GM19099 (cell line): ENCODE results near the gene MRPS17.

ENCODE experiments used
- POLR2A ChIP-seq: IDR thresholded peaks from 3 replicates; pipeline ENCODE4 v1.6.1; 2011; ENCODE audit warnings: low read depth; ENCODE audit not compliant: insufficient read length; ENCODE audit errors: extremely low read depth

Gene MRPS17

GRCh38 chr7:55951637-55952351 lies at the start of gene MRPS17:
MRPS17 (plus strand) TSS chr7:55951877; CDS start chr7:55953196, 1,319 bp downstream.
- peak; percentile 92 for TF ChIP-seq POLR2A

- TF ChIP-seq POLR2A, result no peak
Measured at GRCh38 chr7:55903985-55904759, 47.5 kb upstream of the MRPS17 start.

GRCh38 chr7:55912748-55913158 lies 38.9 kb upstream of the MRPS17 start:
- TF ChIP-seq POLR2A, result no peak

DNA sequence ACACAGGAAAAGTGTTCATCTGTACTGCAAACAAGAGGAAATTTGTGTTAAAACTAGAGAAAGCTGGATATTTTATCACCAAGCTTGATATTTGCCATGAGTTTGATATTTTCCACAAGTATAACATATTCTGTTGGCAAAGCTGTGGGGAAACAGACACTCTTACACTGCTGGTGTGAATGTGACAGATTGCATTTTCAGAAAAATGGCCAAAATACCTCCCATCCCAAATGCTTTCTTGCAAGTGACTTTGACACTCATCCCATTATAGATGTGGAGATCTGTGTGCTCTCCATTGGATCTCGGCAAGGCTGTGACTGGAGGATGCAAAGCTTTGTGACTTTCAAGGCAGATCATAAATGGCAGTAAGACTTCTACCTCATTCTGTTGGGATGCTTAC lies 33.9 kb upstream of the MRPS17 start:
- no peak for TF ChIP-seq POLR2A

- no peak for TF ChIP-seq POLR2A
Measured at GRCh38 chr7:55928006-55928767, 23.5 kb upstream of the MRPS17 start.

- TF ChIP-seq POLR2A, result no peak
Measured at GRCh38 chr7:55931421-55932151, 20.1 kb upstream of the MRPS17 start.

- TF ChIP-seq POLR2A, result no peak
Measured at GRCh38 chr7:55939514-55940123, 12.1 kb upstream of the MRPS17 start.

GRCh38 chr7:55946545-55946944 lies 5.1 kb upstream of the MRPS17 start:
- TF ChIP-seq POLR2A, result no peak

GRCh38 chr7:55953707-55954475 lies 2.2 kb downstream of the MRPS17 start:
- no peak for TF ChIP-seq POLR2A

GRCh38 chr7:55957190-55957589 lies 5.5 kb downstream of the MRPS17 start:
- no peak for TF ChIP-seq POLR2A

DNA sequence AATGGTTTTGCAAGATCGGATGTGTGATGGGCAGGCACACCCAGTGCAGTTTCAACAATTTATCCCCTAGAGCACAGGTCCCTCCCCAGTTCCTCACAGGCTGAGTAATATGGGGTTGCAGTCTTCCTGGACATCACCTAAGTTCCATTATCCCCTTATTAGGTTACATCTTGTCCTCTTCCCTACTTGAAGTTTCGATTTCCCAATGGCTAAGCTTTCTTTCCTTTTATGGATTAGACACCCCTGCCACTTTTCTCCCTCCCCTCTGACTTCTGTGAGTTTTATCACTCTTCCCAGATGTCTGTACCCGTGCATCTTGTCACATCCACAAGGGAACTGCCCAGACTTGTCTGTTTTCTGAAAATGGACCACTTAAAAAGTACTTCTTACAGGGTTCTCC lies 10.3 kb downstream of the MRPS17 start:
- TF ChIP-seq POLR2A, result no peak

DNA sequence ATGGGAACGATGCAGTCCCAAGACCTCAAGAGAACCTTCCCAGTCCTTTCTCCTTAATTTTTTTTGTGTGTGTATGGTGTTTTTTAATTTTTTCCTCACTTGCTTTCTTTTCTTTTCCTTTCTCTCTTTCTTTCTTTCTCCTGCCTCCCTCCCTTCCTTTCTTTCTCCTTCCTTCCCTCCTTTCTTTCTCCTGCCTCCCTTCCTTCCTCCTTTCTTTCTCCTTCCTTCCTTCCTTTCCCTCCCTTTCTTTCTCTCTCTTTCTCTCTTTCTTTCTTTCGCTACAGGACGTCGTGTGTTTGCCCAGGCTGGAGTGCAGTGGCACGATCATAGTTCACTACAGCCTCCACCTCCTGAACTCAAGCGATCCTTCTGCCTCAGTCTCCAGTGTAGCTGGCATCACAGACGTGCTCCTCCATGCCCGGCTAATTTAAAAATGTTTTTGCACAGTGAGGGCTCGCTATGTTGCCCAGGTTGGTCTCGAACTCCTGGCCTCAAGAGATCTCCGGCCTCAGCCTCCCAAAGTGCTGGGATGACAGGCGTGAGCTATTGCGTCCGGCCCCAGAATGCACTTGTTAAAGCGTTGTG lies 12.0 kb downstream of the MRPS17 start:
- no peak for TF ChIP-seq POLR2A
